Osteocyte (in vitro differentiated cells): ENCODE results near the gene EXT2. TPM values are rescaled to one million over a fixed set of nuclear protein-coding genes. Genes with fewer than 3 reads are reported as not detected.

Experiments used
- DNase-seq: peaks from one replicate; pipeline ENCODE4 v3.0.0; 2021; ENCODE audit warnings: mixed read lengths; ENCODE audit not compliant: unreplicated experiment; ENCODE audit errors: extremely low spot score
- H3K27ac Mint-ChIP-seq: one replicate; pipeline ENCODE4 v1.8.0; 2021; ENCODE audit warnings: mild to moderate bottlenecking, mixed read lengths; ENCODE audit not compliant: unreplicated experiment
- H3K27me3 Mint-ChIP-seq: one replicate; pipeline ENCODE4 v1.8.0; 2021; ENCODE audit warnings: mixed read lengths; ENCODE audit not compliant: unreplicated experiment
- H3K36me3 Mint-ChIP-seq: one replicate; pipeline ENCODE4 v1.8.0; 2021; ENCODE audit warnings: mixed read lengths; ENCODE audit not compliant: unreplicated experiment
- H3K4me1 Mint-ChIP-seq: one replicate; pipeline ENCODE4 v1.8.0; 2021; ENCODE audit warnings: mixed read lengths; ENCODE audit not compliant: unreplicated experiment
- H3K4me3 Mint-ChIP-seq: one replicate; pipeline ENCODE4 v1.8.0; 2021; ENCODE audit warnings: mild to moderate bottlenecking, moderate library complexity, mixed read lengths; ENCODE audit not compliant: unreplicated experiment
- H3K9me3 Mint-ChIP-seq: one replicate; pipeline ENCODE4 v1.8.0; 2021; ENCODE audit warnings: mixed read lengths; ENCODE audit not compliant: unreplicated experiment
- total RNA-seq: library from RNA; stranded (reverse); gene quantifications from 2 replicates; pipeline ENCODE4 v1.2.1, GENCODE V29; 2021
- TF ChIP-seq, protein P1 (sequence below): fragments of 200-600 bp; sonication (generic); IDR thresholded peaks from 2 replicates; pipeline ENCODE4 v1.5.0; 2021; ENCODE audit warnings: antibody characterized with exemption, mild to moderate bottlenecking, moderate library complexity

The EXT2 gene
- total RNA-seq, 1 donor from 2014 or later = 102 TPM

DNA sequence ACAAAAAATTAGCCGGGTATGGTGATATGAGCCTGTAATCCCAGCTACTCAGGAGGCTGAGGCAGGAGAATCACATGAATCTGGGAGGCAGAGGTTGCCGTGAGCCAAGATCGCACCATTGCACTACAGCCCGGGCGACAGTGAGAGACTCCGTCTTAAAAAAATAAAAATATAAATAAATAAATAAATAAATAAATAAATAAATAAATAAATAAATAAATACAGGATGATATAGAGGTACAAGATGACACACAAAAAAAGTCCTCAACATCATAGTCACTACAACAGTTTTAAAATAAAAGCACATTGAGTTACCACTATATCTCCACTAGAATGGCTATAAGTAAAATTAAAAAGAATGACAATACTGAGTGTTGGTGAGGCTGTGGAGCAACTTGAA, 116.7 kb downstream of the EXT2 start:
- Mint-ChIP-seq H3K9me3 (peaks cover 21% of the 10 kb centered on the region), H3K27me3 (no peaks in the 10 kb centered on the region), H3K36me3 (peaks cover 39% of the 10 kb centered on the region), H3K27ac (no peak overlapping the region), H3K4me1 (peaks cover 14% of the 10 kb centered on the region), H3K4me3 (no peak overlapping the region)
- no peak for DNase-seq
- TF ChIP-seq, protein P1, sequence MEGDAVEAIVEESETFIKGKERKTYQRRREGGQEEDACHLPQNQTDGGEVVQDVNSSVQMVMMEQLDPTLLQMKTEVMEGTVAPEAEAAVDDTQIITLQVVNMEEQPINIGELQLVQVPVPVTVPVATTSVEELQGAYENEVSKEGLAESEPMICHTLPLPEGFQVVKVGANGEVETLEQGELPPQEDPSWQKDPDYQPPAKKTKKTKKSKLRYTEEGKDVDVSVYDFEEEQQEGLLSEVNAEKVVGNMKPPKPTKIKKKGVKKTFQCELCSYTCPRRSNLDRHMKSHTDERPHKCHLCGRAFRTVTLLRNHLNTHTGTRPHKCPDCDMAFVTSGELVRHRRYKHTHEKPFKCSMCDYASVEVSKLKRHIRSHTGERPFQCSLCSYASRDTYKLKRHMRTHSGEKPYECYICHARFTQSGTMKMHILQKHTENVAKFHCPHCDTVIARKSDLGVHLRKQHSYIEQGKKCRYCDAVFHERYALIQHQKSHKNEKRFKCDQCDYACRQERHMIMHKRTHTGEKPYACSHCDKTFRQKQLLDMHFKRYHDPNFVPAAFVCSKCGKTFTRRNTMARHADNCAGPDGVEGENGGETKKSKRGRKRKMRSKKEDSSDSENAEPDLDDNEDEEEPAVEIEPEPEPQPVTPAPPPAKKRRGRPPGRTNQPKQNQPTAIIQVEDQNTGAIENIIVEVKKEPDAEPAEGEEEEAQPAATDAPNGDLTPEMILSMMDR = no peak

DNA sequence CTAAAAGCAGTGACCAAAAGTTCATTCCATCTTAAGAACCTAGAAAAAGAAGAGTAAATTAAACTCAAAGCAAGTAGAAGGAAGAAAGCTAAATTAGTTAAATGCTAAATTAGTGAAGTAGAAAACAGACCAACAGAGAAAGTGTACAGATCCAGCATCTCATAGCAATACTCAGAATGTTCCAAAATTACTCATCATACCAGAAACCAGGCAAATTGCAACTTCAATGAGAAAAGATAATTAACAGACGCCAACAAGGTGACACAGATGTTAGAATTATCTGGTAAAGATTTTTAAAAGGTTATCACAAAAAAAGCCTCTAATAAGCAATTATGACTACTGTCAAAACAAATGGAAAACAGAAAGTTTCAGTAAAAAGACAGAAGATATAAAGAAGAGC, 117.7 kb downstream of the EXT2 start:
- H3K27me3 Mint-ChIP-seq = no peaks in the 10 kb centered on the region
- no peak overlapping the region for H3K27ac Mint-ChIP-seq

DNA sequence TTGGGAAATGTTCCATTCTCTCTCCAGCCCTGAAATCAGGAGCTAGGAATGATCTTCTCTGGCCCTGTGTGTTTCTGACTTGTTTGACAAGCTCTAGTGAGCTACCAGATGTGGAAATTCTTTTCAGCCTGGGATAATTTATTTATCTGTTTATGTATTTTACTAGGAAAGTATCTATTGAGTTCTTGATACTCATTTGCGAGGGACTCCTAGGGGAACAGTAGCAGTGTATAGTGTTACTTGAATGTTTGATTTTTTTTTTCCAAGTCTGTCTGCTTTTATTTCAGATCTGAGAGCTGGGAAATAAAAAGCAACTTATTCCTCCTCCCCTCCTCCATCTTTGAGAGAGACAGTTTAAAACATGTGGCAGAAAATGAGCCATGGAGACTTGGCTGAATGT, 122.0 kb downstream of the EXT2 start:
- Mint-ChIP-seq H3K4me1 (peaks cover 4% of the 10 kb centered on the region), H3K27ac (no peak overlapping the region)
- TF ChIP-seq, protein P1 = no peak

More for the DNA sequence above, 117.7 kb downstream of the EXT2 start:
- TF ChIP-seq, protein P1 = no peak
- peaks cover 14% of the 10 kb centered on the region for H3K4me1 Mint-ChIP-seq
- no peak for DNase-seq
- H3K4me3 Mint-ChIP-seq = no peak overlapping the region
- peaks cover 21% of the 10 kb centered on the region for H3K9me3 Mint-ChIP-seq
- peaks cover 32% of the 10 kb centered on the region for H3K36me3 Mint-ChIP-seq

GRCh38 chr11:44219830-44220796, 124.6 kb downstream of the EXT2 start:
- Mint-ChIP-seq H3K27ac (no peak overlapping the region), H3K4me3 (no peak overlapping the region), H3K27me3 (no peaks in the 10 kb centered on the region), H3K4me1 (peaks cover 7% of the 10 kb centered on the region), H3K9me3 (no peaks in the 10 kb centered on the region), H3K36me3 (peaks cover 9% of the 10 kb centered on the region)
- TF ChIP-seq, protein P1 = no peak
- DNase-seq = no peak

More for the DNA sequence above, 122.0 kb downstream of the EXT2 start:
- no peaks in the 10 kb centered on the region for H3K27me3 Mint-ChIP-seq
- no peak overlapping the region for H3K4me3 Mint-ChIP-seq
- no peak for DNase-seq
- peaks cover 11% of the 10 kb centered on the region for H3K9me3 Mint-ChIP-seq
- peaks cover 23% of the 10 kb centered on the region for H3K36me3 Mint-ChIP-seq

- Mint-ChIP-seq H3K27ac (no peak overlapping the region), H3K36me3 (peaks cover 8% of the 10 kb centered on the region), H3K4me1 (peaks cover 7% of the 10 kb centered on the region), H3K9me3 (no peaks in the 10 kb centered on the region), H3K4me3 (no peak overlapping the region), H3K27me3 (no peaks in the 10 kb centered on the region)
- no peak for DNase-seq
- TF ChIP-seq, protein P1 = no peak
Observed at GRCh38 chr11:44221456-44221855, 126.0 kb downstream of the EXT2 start.
